ENCODE data around the gene LHFPL2. TPM values are rescaled to one million over a fixed set of nuclear protein-coding genes. Genes with fewer than 3 reads are reported as not detected.
A peak's percentile ranks its signal among the peaks of the same experiment; 100 is the strongest.

Gene LHFPL2
- total RNA-seq, 1 donor from 2014 or later = 14.4 TPM

DNA sequence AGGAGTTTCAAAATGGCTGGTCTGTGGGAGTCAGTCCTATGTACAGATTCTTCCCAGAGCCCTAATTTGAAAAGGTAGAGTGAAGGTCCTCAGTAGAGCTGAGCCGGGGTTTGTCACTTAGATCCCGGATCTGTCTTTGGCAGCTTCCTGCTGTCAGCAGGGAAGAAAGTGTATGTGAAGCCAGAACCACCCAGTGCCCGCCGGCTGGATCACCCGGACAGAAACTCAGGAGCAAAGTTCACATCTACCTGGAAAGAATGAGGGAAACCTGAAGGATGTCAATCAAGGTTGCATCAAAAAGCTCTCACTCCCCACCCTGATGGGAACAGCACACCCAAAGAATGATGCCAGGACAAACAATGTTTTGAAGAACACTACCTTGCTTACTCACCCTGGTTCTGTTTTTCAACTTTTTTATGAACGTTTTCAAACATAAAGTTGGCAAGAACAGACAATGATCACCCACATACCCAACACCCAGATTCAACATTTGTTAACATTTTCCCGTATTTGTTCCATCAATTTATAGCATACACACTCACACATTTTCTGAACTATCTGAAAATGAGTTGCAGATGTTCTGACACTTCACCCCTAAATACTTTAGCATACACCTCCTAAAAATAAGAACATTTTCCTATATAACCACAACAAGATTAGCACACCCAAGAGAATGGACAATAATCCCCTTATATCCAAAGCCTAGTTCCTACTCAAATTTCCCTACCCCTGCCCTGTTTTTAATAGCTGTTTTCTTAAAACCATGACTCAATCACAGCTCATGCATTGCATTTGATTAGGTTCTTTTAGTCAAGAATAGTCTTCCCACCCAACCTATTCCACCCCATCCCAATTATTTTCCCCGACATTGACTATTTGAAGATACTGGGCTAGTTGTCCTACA lies 133.9 kb downstream of the LHFPL2 start:
- no peak for TF ChIP-seq CTCF (conservative IDR thresholded peaks at IDR 0.05; ENCODE audit: low read depth, low read length)
- H3K4me3 ChIP-seq (ENCODE audit: low read depth, low read length) = no peak overlapping the region
- DNase-seq (ENCODE audit: low read depth) = no peak

DNA sequence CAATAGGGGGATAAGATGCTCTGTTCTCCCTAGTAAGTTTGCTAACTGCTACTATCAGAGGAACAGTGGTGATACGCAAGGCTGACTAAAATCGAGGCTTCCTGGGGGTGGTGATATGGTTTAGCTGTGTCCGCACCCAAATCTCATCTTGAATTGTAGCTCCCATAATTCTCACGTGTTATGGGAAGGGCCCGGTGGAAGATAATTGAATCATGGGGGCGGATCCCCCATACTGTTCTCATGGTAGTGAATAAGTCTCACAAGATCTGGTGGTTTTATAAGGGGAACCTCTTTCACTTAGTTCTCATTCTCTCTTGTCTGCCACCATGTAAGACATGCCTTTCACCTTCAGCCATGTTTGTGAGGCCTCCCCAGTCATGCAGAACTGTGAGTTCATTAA lies 135.1 kb downstream of the LHFPL2 start:
- TF ChIP-seq CTCF (conservative IDR thresholded peaks at IDR 0.05; ENCODE audit: low read depth, low read length) = no peak
- no peak overlapping the region for H3K4me3 ChIP-seq (ENCODE audit: low read depth, low read length)
- DNase-seq (ENCODE audit: low read depth) = no peak

DNA sequence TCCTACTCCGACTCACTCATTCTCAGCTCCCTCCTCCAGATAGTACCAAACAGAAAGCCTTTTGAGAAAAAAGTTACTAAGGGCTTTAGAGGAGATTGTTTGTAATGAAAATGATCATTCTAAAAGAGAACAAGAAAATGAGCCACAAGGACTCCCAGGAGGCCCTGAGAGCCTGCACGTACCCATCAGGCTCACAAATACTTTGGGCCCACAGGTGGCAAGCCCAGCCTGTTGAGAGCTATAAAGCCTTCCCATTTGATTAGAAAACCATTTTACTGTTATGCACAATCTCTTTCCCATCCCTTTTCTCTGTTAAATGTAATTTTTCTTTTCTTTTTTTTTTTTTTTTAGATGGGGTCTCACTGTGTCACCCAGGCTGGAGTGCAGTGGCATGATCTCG lies 136.1 kb downstream of the LHFPL2 start:
- DNase-seq (ENCODE audit: low read depth) = no peak
- no peak for TF ChIP-seq CTCF (conservative IDR thresholded peaks at IDR 0.05; ENCODE audit: low read depth, low read length)
- no peak overlapping the region for H3K4me3 ChIP-seq (ENCODE audit: low read depth, low read length)

DNA sequence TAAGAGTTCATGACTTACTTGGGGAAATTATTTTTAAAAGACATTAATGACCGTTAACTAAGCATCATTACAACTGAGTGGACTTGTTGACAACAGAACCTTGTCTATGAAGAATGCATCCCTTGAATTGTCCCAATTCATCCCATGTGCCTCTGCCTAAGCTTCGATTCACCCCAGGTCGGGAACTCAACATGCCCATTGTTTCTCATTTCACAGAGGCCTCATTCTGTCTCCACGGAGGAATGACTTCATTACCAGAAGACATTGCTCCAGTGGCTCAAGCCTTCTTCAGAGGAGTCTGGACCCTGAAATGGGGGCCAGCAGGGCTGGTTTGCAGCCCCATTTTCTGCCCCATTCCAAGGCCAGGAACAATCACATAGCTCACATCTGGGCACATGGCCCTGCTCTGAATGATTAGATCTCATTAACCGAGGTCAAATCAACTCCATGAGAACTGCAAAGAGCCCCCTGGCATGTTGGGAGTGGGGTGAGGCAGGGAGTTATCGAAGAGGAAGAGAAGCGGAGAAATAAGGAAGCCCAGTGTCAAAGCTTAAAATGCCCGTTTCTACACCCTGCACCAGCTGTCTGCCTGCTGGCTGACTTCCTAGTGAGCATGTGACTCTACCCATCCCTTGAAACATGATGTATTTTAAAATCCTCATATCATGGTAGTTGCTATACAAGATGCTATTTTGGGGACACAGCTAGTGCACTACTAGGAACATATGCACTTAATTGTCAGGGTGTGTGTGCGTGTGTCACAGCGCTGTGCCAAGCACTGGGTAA lies 137.3 kb downstream of the LHFPL2 start:
- H3K4me3 ChIP-seq (ENCODE audit: low read depth, low read length) = no peak overlapping the region
- no peak for TF ChIP-seq CTCF (conservative IDR thresholded peaks at IDR 0.05; ENCODE audit: low read depth, low read length)
- no peak for DNase-seq (ENCODE audit: low read depth)

DNA sequence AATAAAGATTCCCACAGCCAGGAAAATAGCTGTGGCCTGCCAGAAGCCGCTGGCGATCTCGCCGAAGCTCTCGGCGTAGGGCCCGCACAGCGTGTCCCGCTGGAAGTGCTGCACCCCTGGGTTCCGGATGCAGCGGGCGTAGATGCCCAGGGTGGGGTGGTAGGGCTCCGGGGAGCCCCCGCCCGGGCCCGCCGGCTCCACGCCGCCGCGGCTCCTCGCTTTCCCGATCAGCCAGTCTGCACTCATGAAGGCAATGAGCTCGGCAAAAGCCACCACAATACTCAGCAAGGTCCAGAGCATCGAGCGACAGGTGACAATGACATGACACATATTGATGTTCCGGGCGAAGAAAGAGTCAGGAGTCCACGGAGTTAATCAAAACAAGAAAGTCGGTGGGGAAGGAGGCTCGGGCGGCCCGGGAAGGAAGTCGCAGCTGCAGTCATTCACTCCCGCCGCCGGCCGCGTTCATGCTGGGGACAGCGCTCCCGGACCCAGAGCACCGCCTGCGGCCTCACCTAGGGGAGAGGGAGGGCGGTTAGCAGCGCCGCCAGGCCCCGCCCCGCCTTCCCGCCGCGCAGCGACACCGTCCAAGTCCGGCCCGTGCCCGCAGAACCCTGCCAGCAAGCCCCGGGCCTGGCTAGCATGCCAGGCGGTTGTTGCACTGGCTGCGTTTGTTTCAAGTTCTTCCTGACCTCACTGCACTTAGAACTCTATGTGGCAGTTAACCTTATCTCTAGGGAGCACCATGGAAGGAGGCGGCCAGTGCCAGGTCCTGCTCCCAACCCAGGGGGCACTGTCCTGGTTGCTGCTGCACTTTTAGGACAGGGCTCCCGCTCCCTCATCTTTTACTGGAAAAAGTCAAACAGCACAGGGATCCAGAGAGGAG lies 138.4 kb downstream of the LHFPL2 start:
- peak overlapping the region; percentile 42 for H3K4me3 ChIP-seq (ENCODE audit: low read depth, low read length)
- TF ChIP-seq CTCF (conservative IDR thresholded peaks at IDR 0.05; ENCODE audit: low read depth, low read length) = peak; percentile 35
- no peak for DNase-seq (ENCODE audit: low read depth)

DNA sequence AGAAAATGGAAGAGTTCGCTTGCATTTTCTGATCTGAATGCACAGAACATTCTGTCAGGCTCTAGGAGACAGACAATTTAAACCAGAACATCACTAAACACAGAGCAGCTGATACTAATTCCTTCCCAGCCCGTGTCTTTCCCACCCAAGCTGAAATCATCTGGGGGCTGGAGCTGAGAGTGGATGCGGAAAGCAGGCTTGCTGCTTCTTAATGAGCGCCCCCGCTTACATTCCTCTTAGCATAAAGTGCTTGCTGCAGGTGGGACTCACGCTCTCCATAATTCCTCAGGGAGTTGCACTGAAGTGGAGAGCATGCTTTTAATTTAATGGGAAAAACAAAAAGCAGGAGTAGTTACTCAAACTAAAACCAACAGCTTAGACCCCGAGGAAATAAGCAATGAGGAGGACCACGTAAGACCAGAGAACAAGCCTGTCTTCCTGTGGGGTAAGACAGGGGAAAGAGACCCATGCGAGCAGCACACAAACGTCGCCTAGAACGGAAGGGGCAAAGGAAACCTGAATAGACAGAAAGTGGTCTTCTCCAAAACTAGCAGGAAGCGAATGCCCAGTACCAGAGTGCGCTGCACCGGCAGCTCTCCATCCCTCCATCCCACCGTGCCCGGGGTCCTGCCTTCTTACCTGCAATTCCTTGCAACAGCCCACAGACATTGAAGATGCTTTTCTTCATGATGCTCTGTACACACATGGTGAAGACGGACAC lies 139.3 kb downstream of the LHFPL2 start:
- no peak for DNase-seq (ENCODE audit: low read depth)
- no peak for TF ChIP-seq CTCF (conservative IDR thresholded peaks at IDR 0.05; ENCODE audit: low read depth, low read length)
- H3K4me3 ChIP-seq (ENCODE audit: low read depth, low read length) = no peak overlapping the region

All from epithelial cell of proximal tubule (primary cell).